IPS-18c (cell line): ENCODE results near the gene OR10J1.
"Not testable (repeated sequence)": the region's sequence is repeated elsewhere in the genome, so short reads cannot be mapped to it uniquely, and the experiment has no call there.

Source experiments
- H3K4me3 ChIP-seq: 2 replicates; pipeline ENCODE4 v1.7.0; 2013; ENCODE audit warnings: low read depth, mild to moderate bottlenecking, low read length, moderate library complexity; ENCODE audit not compliant: insufficient read depth
- H3K9me3 ChIP-seq: one replicate; pipeline ENCODE4 v1.6.1; 2013; ENCODE audit warnings: mild to moderate bottlenecking, low read length, moderate library complexity; ENCODE audit not compliant: control insufficient read depth, insufficient read depth

OR10J1 gene

GRCh38 chr1:159439422-159439821 lies at the start of gene OR10J1:
OR10J1 (plus strand) TSS chr1:159439722; CDS start chr1:159439792, 70 bp downstream.
- Histone ChIP-seq H3K9me3 (no peaks in the 10 kb centered on the region), H3K4me3 (no peak within 1 kb of the TSS)

GRCh38 chr1:159406821-159407220 lies 32.7 kb upstream of the OR10J1 start:
- Histone ChIP-seq H3K9me3 (no peaks in the 10 kb centered on the region), H3K4me3 (no peak overlapping the region)

GRCh38 chr1:159408862-159409400 lies 30.6 kb upstream of the OR10J1 start:
- H3K9me3 ChIP-seq = no peaks in the 10 kb centered on the region
- H3K4me3 ChIP-seq = no peak overlapping the region

- no peak overlapping the region for H3K4me3 ChIP-seq
- peaks cover 12% of the 10 kb centered on the region for H3K9me3 ChIP-seq
Measured at GRCh38 chr1:159421821-159422220, 17.7 kb upstream of the OR10J1 start.

- Histone ChIP-seq H3K9me3 (no peaks in the 10 kb centered on the region), H3K4me3 (no peak overlapping the region)
Measured at GRCh38 chr1:159428536-159428935, 11.0 kb upstream of the OR10J1 start.

- Histone ChIP-seq H3K9me3 (no peaks in the 10 kb centered on the region), H3K4me3 (no peak overlapping the region)
Measured at GRCh38 chr1:159429074-159429861, 10.3 kb upstream of the OR10J1 start.

- Histone ChIP-seq H3K4me3 (no peak overlapping the region), H3K9me3 (no peaks in the 10 kb centered on the region)
Measured at GRCh38 chr1:159430985-159431384, 8.5 kb upstream of the OR10J1 start.

- no peak within 1 kb of the TSS for H3K4me3 ChIP-seq
- no peaks in the 10 kb centered on the region for H3K9me3 ChIP-seq
Measured at GRCh38 chr1:159431904-159432303, 7.6 kb upstream of the OR10J1 start, which contains the start of gene OR10J4. OR10J4 (plus strand) TSS chr1:159432204.

- no peak overlapping the region for H3K4me3 ChIP-seq
- H3K9me3 ChIP-seq = no peaks in the 10 kb centered on the region
Measured at GRCh38 chr1:159436469-159436868, 3.1 kb upstream of the OR10J1 start.

- Histone ChIP-seq H3K9me3 (no peaks in the 10 kb centered on the region), H3K4me3 (no peak overlapping the region)
Measured at GRCh38 chr1:159441360-159441759, 1.8 kb downstream of the OR10J1 start.

GRCh38 chr1:159442428-159442827 lies 2.9 kb downstream of the OR10J1 start:
- H3K9me3 ChIP-seq = no peaks in the 10 kb centered on the region

GRCh38 chr1:159443066-159443750 lies 3.7 kb downstream of the OR10J1 start:
- Histone ChIP-seq H3K9me3 (no peaks in the 10 kb centered on the region), H3K4me3 (no peak overlapping the region)

More at GRCh38 chr1:159442428-159442827, 2.9 kb downstream of the OR10J1 start:
- H3K4me3 ChIP-seq = no peak overlapping the region

- H3K4me3 ChIP-seq = no peak overlapping the region
- H3K9me3 ChIP-seq = peaks cover 3% of the 10 kb centered on the region
Measured at GRCh38 chr1:159444511-159444910, 5.0 kb downstream of the OR10J1 start.

- H3K9me3 ChIP-seq = peaks cover 3% of the 10 kb centered on the region
- H3K4me3 ChIP-seq = no peak overlapping the region
Measured at GRCh38 chr1:159448181-159448580, 8.7 kb downstream of the OR10J1 start.

GRCh38 chr1:159449605-159450004 lies 10.1 kb downstream of the OR10J1 start:
- not testable (repeated sequence) for H3K4me3 ChIP-seq, H3K9me3 ChIP-seq

- Histone ChIP-seq H3K9me3 (no peaks in the 10 kb centered on the region), H3K4me3 (no peak overlapping the region)
Measured at GRCh38 chr1:159459551-159459950, 20.0 kb downstream of the OR10J1 start.

- H3K9me3 ChIP-seq = no peaks in the 10 kb centered on the region
- no peak overlapping the region for H3K4me3 ChIP-seq
Measured at GRCh38 chr1:159465191-159465603, 25.7 kb downstream of the OR10J1 start.

- H3K9me3 ChIP-seq = no peaks in the 10 kb centered on the region
- no peak overlapping the region for H3K4me3 ChIP-seq
Measured at GRCh38 chr1:159468321-159468720, 28.8 kb downstream of the OR10J1 start.
